GM12864 (cell line): ENCODE measurements around the gene RETREG1.

Source experiments
- DNase-seq: peaks from one replicate; pipeline ENCODE4 v3.0.0-alpha.2; 2011; ENCODE audit warnings: low read depth
- H3K4me3 ChIP-seq: 2 replicates; pipeline ENCODE4 v1.5.1; 2011; ENCODE audit warnings: mild to moderate bottlenecking, low read depth, low read length, control low read depth
- TF ChIP-seq, protein P1 (sequence below): IDR thresholded peaks from 2 replicates; pipeline ENCODE4 v1.5.1; 2011; ENCODE audit warnings: low read depth, mild to moderate bottlenecking, moderate library complexity, low read length, control low read depth, inconsistent platforms; ENCODE audit errors: missing control alignments

Gene RETREG1

DNA sequence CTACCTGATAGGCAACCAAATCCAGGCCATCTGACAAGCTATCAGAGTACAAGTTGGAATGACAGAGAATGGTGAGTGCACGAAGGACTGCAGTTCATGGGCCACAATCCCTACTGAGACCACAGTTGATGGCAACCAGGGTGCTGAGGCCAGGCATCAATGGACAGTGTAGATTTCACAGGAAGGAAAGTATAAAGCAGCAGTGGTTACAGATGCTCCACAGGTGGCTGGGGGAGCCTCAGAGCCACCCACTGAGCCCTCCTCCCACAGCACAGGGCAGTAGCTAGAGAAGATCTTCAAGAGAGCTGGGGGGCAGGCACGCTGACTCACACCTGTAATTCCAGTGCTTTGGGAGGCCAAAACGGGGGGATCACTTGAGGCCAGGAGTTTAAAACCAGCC lies 49.4 kb downstream of the RETREG1 start:
- TF ChIP-seq, protein P1, sequence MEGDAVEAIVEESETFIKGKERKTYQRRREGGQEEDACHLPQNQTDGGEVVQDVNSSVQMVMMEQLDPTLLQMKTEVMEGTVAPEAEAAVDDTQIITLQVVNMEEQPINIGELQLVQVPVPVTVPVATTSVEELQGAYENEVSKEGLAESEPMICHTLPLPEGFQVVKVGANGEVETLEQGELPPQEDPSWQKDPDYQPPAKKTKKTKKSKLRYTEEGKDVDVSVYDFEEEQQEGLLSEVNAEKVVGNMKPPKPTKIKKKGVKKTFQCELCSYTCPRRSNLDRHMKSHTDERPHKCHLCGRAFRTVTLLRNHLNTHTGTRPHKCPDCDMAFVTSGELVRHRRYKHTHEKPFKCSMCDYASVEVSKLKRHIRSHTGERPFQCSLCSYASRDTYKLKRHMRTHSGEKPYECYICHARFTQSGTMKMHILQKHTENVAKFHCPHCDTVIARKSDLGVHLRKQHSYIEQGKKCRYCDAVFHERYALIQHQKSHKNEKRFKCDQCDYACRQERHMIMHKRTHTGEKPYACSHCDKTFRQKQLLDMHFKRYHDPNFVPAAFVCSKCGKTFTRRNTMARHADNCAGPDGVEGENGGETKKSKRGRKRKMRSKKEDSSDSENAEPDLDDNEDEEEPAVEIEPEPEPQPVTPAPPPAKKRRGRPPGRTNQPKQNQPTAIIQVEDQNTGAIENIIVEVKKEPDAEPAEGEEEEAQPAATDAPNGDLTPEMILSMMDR, result no peak
- no peak overlapping the region for H3K4me3 ChIP-seq
- no peak for DNase-seq

DNA sequence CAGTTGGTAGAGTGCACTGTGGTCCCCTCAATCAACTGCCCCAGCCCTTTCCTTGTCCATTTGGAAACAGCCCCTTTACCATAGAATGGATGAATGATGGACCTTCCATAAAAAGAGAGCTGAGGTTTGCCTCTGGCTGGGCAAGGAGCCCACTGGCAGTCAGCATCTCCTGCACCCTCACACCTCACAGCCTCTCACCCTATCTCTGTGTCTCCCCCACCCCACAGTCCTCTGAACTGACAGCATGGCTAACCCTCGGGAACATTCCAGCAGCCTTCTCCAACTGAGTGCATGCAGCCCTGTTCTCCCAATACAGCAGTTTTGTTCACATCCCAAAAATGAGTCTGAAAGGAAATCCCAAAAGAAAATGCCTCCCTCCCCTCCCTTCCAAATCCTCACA lies 51.7 kb downstream of the RETREG1 start:
- H3K4me3 ChIP-seq, result no peak overlapping the region
- DNase-seq, result no peak
- TF ChIP-seq, protein P1, result no peak

GRCh38 chr5:16564248-16564867 lies 52.4 kb downstream of the RETREG1 start:
- TF ChIP-seq, protein P1, result no peak
- no peak for DNase-seq
- H3K4me3 ChIP-seq, result no peak overlapping the region

DNA sequence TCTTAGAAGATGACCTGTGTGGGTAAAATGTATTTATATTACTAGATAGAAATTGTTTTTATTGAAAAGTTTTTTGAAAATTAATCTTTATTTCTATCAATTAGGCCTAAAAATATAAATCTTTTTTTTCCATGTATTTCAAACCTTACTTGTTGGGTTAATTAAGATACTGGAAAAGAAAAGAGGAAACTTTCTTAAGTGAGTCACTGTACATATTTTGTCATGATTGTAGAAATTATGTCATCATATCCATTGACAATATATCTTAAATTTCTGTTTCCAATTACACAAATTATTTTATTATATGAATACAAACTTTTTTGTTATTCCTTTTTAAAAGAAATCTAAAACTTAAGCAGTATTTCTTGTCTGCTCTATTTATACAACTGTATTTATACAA lies 53.1 kb downstream of the RETREG1 start:
- no peak for DNase-seq
- TF ChIP-seq, protein P1, result no peak
- no peak overlapping the region for H3K4me3 ChIP-seq

- TF ChIP-seq, protein P1, result no peak
- H3K4me3 ChIP-seq, result no peak overlapping the region
- DNase-seq, result no peak
These were observed 55.1 kb downstream of the RETREG1 start for GRCh38 chr5:16561660-16562059.

DNA sequence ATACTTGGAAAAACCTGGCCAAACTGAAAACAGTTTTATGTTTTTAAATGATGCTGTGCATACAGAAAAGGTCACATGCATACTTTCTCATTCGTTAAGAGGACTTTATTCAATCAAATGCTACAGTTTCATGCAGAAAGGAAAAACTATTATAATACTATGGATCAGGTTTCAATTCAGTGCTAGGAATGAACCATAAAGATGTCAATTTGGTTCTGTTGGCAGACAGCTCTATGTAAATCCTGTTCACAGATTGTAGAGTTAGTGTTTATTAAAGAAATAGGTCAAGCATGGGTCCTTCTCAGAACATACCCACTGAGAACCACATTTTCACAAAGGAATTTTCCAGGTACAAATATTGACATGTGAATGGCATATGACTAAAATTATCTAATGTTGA lies 57.1 kb downstream of the RETREG1 start:
- DNase-seq, result no peak
- TF ChIP-seq, protein P1, result no peak
- H3K4me3 ChIP-seq, result no peak overlapping the region

GRCh38 chr5:16558984-16559629 lies 57.7 kb downstream of the RETREG1 start:
- TF ChIP-seq, protein P1, result no peak
- no peak overlapping the region for H3K4me3 ChIP-seq
- no peak for DNase-seq
